Mesenchymal stem cell (in vitro differentiated cells and primary cell): ENCODE measurements around the gene RCBTB1.

Source experiments
- DNase-seq: peaks from one replicate; pipeline ENCODE4 v3.0.0-alpha.2; 2013
- H2AFZ ChIP-seq: one replicate; pipeline ENCODE4 v1.6.1; 2013; ENCODE audit warnings: low read depth, mild to moderate bottlenecking, control low read depth, inconsistent platforms, low read length, moderate library complexity
- H2AK5ac ChIP-seq: 2 replicates; pipeline ENCODE4 v1.6.1; 2013; ENCODE audit warnings: low read length, moderate library complexity, mild to moderate bottlenecking, inconsistent platforms; ENCODE audit not compliant: severe bottlenecking
- H2BK120ac ChIP-seq: one replicate; pipeline ENCODE4 v1.6.1; 2013; ENCODE audit warnings: low read depth, mild to moderate bottlenecking, inconsistent platforms, low read length, moderate library complexity
- H2BK12ac ChIP-seq, 2 experiments: one replicate each; pipeline ENCODE4 v1.6.1; 2013; ENCODE audit warnings: inconsistent platforms in 2 of 2, low read length in 2 of 2, mild to moderate bottlenecking in 2 of 2, moderate library complexity in 2 of 2, control low read depth in 1 of 2
- H2BK15ac ChIP-seq: one replicate; pipeline ENCODE4 v1.6.1; 2013; ENCODE audit warnings: mild to moderate bottlenecking, low read depth, inconsistent platforms; ENCODE audit not compliant: poor library complexity, severe bottlenecking
- H2BK5ac ChIP-seq: 2 replicates; pipeline ENCODE4 v1.6.1; 2013; ENCODE audit warnings: low read depth, mild to moderate bottlenecking, low read length, control low read depth, inconsistent platforms; ENCODE audit not compliant: poor library complexity, severe bottlenecking
- H3K14ac ChIP-seq, 2 experiments: one replicate each; pipeline ENCODE4 v1.6.1; 2013; ENCODE audit warnings: inconsistent platforms in 2 of 2, low read length in 2 of 2, control low read depth in 1 of 2, mild to moderate bottlenecking in 1 of 2, moderate library complexity in 1 of 2
- H3K18ac ChIP-seq, 2 experiments: one replicate each; pipeline ENCODE4 v1.6.1; 2013; ENCODE audit warnings: inconsistent platforms in 2 of 2, low read length in 2 of 2, control low read depth in 1 of 2, low read depth in 1 of 2, mild to moderate bottlenecking in 1 of 2
- H3K23ac ChIP-seq, 2 experiments: one replicate each; pipeline ENCODE4 v1.6.1; 2013; ENCODE audit warnings: inconsistent platforms in 2 of 2, low read length in 2 of 2, mild to moderate bottlenecking in 2 of 2, moderate library complexity in 2 of 2, control low read depth in 1 of 2
- H3K27ac ChIP-seq: 2 replicates; pipeline ENCODE4 v1.5.1; 2013; ENCODE audit warnings: mild to moderate bottlenecking, moderate library complexity, low read length, control low read depth, inconsistent platforms; ENCODE audit not compliant: poor library complexity, severe bottlenecking
- H3K27me3 ChIP-seq, 2 experiments: 2 replicates each; pipeline versions ENCODE4 v1.6.1 to v1.7.0; 2013; ENCODE audit warnings: low read length in 2 of 2, mild to moderate bottlenecking in 2 of 2, moderate library complexity in 2 of 2, control low read depth in 1 of 2, inconsistent platforms in 1 of 2; ENCODE audit not compliant: control insufficient read depth in 1 of 2, insufficient read depth in 1 of 2
- H3K36me3 ChIP-seq, 2 experiments: 2 replicates each; pipeline versions ENCODE4 v1.6.1 to v1.7.0; 2013; ENCODE audit warnings: low read length in 2 of 2, control low read depth in 1 of 2, inconsistent platforms in 1 of 2, low read depth in 1 of 2, mild to moderate bottlenecking in 1 of 2; ENCODE audit not compliant: insufficient read depth in 2 of 2, control insufficient read depth in 1 of 2
- H3K4ac ChIP-seq, 2 experiments: one replicate each; pipeline ENCODE4 v1.6.1; 2013; ENCODE audit warnings: inconsistent platforms in 2 of 2, low read length in 2 of 2, mild to moderate bottlenecking in 2 of 2, moderate library complexity in 2 of 2, control low read depth in 1 of 2, low read depth in 1 of 2
- H3K4me1 ChIP-seq: 2 replicates; pipeline ENCODE4 v1.6.1; 2013; ENCODE audit warnings: low read depth, low read length, control low read depth; ENCODE audit not compliant: control insufficient read depth, insufficient read depth
- H3K4me2 ChIP-seq: 2 replicates; pipeline ENCODE4 v1.6.1; 2013; ENCODE audit warnings: low read length, mild to moderate bottlenecking, inconsistent platforms; ENCODE audit not compliant: poor library complexity, severe bottlenecking
- H3K4me3 ChIP-seq, 2 experiments: 2 replicates each; pipeline versions ENCODE4 v1.5.1 to v1.7.0; 2013; ENCODE audit warnings: low read length in 2 of 2, mild to moderate bottlenecking in 2 of 2, control low read depth in 1 of 2, low read depth in 1 of 2; ENCODE audit not compliant: insufficient read depth in 1 of 2
- H3K79me1 ChIP-seq: replicated peaks from 2 replicates; pipeline ENCODE4 v1.6.1; 2013; ENCODE audit warnings: mild to moderate bottlenecking, control low read depth, low read length, inconsistent platforms; ENCODE audit not compliant: poor library complexity, severe bottlenecking
- H3K9ac ChIP-seq: 2 replicates; pipeline ENCODE4 v1.7.0; 2013; ENCODE audit warnings: mild to moderate bottlenecking, low read length, moderate library complexity
- H3K9me3 ChIP-seq: 2 replicates; pipeline ENCODE4 v1.7.0; 2013; ENCODE audit warnings: mild to moderate bottlenecking, low read length; ENCODE audit not compliant: control insufficient read depth
- H4K8ac ChIP-seq: one replicate; pipeline ENCODE4 v1.6.1; 2013; ENCODE audit warnings: inconsistent platforms, mild to moderate bottlenecking, low read length, moderate library complexity
- H4K91ac ChIP-seq: one replicate; pipeline ENCODE4 v1.6.1; 2013; ENCODE audit warnings: mild to moderate bottlenecking, low read length, inconsistent platforms
- WGBS: methylation state at CpG from one replicate; pipeline ENCODE4 v1.1.7; 2013; ENCODE audit warnings: mixed read lengths; 5-methylcytosine and 5-hydroxymethylcytosine counted together

RCBTB1 gene

DNA sequence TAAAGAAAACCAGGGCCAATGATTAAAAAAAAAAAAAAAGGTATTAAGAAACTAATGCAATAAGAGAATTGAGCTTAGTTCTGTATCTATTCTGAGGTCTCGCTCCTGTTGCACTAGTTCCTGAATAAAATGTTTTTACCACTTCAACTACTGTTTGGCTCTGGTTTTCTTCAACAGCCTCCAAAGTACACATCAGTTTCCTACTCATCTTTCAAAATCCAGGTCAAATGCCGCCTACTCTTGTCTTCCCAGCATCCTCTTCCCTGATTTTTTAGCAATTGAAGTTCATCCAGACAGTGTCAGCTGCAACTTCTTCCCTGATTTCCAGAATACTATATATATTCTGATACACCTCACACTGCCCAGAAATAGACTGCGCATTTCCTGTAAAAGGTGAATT lies 1.4 kb upstream of the RCBTB1 start:
- H2BK5ac ChIP-seq, result no peak overlapping the region
- 93% methylated on average over 3 of the region's 3 CpGs for WGBS
- H3K4ac ChIP-seq, result no peak overlapping the region
- H2AK5ac ChIP-seq, result no peak overlapping the region
- H3K36me3 ChIP-seq, result peaks cover 2 to 6% of the 10 kb centered on the region in 2 experiments
- no peak overlapping the region for H4K91ac ChIP-seq
- no peak overlapping the region for H3K4me3 ChIP-seq
- H3K27me3 ChIP-seq, result no peaks in the 10 kb centered on the region
- H3K9me3 ChIP-seq, result no peaks in the 10 kb centered on the region
- no peak overlapping the region for H3K23ac ChIP-seq
- H3K14ac ChIP-seq, result no peak overlapping the region
- H2BK120ac ChIP-seq, result no peak overlapping the region
- H3K4me2 ChIP-seq, result no peak overlapping the region
- H3K79me1 ChIP-seq, result peaks cover 19% of the 10 kb centered on the region
- H2BK15ac ChIP-seq, result no peak overlapping the region
- no peak overlapping the region for H2AFZ ChIP-seq
- H3K9ac ChIP-seq, result peak overlapping the region; percentile 4
- peak; percentile 31 for DNase-seq
- no peak overlapping the region for H3K27ac ChIP-seq
- H3K18ac ChIP-seq, result no peak overlapping the region
- H3K4me1 ChIP-seq, result peaks cover 5% of the 10 kb centered on the region
- no peak overlapping the region for H2BK12ac ChIP-seq
- H4K8ac ChIP-seq, result no peak overlapping the region

DNA sequence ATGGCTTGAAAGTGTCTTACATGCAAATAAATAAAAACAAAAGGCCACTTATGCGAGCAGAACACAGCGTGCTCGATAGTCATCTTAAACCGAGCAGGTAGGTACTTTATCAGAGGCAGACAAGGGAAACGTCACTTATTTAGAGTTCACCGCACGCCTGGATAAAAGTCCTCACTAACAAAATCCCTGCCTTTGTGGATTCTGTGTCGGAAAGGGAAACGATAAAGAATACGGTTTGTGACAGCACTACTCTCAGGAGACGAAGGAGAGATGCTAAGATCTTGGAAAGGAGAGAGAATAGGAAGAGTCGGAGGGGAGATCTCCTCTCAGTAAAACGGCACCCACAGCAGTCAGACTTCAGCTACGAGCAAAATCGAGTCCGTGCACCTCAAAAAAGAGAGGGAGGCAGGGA lies 581 bp downstream of the RCBTB1 start:
- Histone ChIP-seq H3K9ac (peak overlapping the region; percentile 90), H3K4me3 (peak overlapping the region; percentile 96 to 98), H2BK5ac (no peak overlapping the region), H2BK120ac (peak overlapping the region; percentile 58), H3K36me3 (peaks cover 8 to 23% of the 10 kb centered on the region in 2 experiments), H4K91ac (peak overlapping the region; percentile 97), H4K8ac (peak overlapping the region; percentile 90), H3K27me3 (no peaks in the 10 kb centered on the region), H3K27ac (peak overlapping the region; percentile 40), H3K79me1 (peaks cover 30% of the 10 kb centered on the region), H3K4me2 (peak overlapping the region; percentile 94), H2AK5ac (no peak overlapping the region), H3K14ac (peak overlapping the region in 1 of 2 experiments; percentile 100), H3K4ac (peak overlapping the region; percentile 70 to 88), H3K9me3 (no peaks in the 10 kb centered on the region), H2BK12ac (peak overlapping the region in 1 of 2 experiments; percentile 49), H3K23ac (peak overlapping the region; percentile 87 to 98), H2AFZ (peak overlapping the region; percentile 97), H2BK15ac (no peak overlapping the region), H3K4me1 (peaks cover 5% of the 10 kb centered on the region), H3K18ac (peak overlapping the region; percentile 96 to 98)
- DNase-seq, result peak; percentile 31
- WGBS, result under 1% methylated on average over 15 of the region's 16 CpGs

GRCh38 chr13:49580980-49581680 lies 4.2 kb downstream of the RCBTB1 start:
- H3K27me3 ChIP-seq, result no peaks in the 10 kb centered on the region
- H2BK5ac ChIP-seq, result no peak overlapping the region
- H4K91ac ChIP-seq, result no peak overlapping the region
- H2AK5ac ChIP-seq, result no peak overlapping the region
- H3K4me1 ChIP-seq, result peaks cover 4% of the 10 kb centered on the region
- 94% methylated on average over 5 of the region's 5 CpGs for WGBS
- no peak for DNase-seq
- H3K23ac ChIP-seq, result peak overlapping the region in 1 of 2 experiments; percentile 20
- H3K4me2 ChIP-seq, result no peak overlapping the region
- no peak overlapping the region for H4K8ac ChIP-seq
- no peak overlapping the region for H2BK15ac ChIP-seq
- H3K36me3 ChIP-seq, result peaks cover 12 to 45% of the 10 kb centered on the region in 2 experiments
- no peak overlapping the region for H2AFZ ChIP-seq
- no peak overlapping the region for H3K9ac ChIP-seq
- no peak overlapping the region for H2BK120ac ChIP-seq
- H3K4ac ChIP-seq, result no peak overlapping the region
- H3K18ac ChIP-seq, result no peak overlapping the region
- H3K14ac ChIP-seq, result no peak overlapping the region
- H3K9me3 ChIP-seq, result no peaks in the 10 kb centered on the region
- H3K27ac ChIP-seq, result no peak overlapping the region
- no peak overlapping the region for H3K4me3 ChIP-seq
- no peak overlapping the region for H2BK12ac ChIP-seq
- peaks cover 33% of the 10 kb centered on the region for H3K79me1 ChIP-seq

GRCh38 chr13:49579501-49579900 lies 5.9 kb downstream of the RCBTB1 start:
- H3K4me3 ChIP-seq, result no peak overlapping the region

More at GRCh38 chr13:49579501-49579900, 5.9 kb downstream of the RCBTB1 start:
- Histone ChIP-seq H3K27me3 (no peaks in the 10 kb centered on the region), H2BK15ac (no peak overlapping the region), H2AFZ (no peak overlapping the region), H4K8ac (no peak overlapping the region), H2BK120ac (no peak overlapping the region), H4K91ac (no peak overlapping the region), H3K4me2 (no peak overlapping the region), H3K4ac (no peak overlapping the region), H3K27ac (no peak overlapping the region), H3K9me3 (no peaks in the 10 kb centered on the region), H3K79me1 (peaks cover 27% of the 10 kb centered on the region), H2AK5ac (no peak overlapping the region), H3K9ac (no peak overlapping the region), H3K36me3 (peaks cover 10 to 45% of the 10 kb centered on the region in 2 experiments), H3K4me1 (no peaks in the 10 kb centered on the region), H2BK12ac (no peak overlapping the region), H3K18ac (no peak overlapping the region), H3K14ac (no peak overlapping the region), H2BK5ac (no peak overlapping the region), H3K23ac (no peak overlapping the region)
- WGBS, result 93% methylated on average over 3 of the region's 3 CpGs
- DNase-seq, result no peak
